NCI-H2171 treated with DMSO at 0.1 percent for 48 hours (cell line): Measurements from ENCODE around the gene IREB2.

ENCODE experiments used
- DNase-seq: peaks from one replicate; lab custom pipeline; 2025; lab: John Stamatoyannopoulos, UW

Gene IREB2

DNA sequence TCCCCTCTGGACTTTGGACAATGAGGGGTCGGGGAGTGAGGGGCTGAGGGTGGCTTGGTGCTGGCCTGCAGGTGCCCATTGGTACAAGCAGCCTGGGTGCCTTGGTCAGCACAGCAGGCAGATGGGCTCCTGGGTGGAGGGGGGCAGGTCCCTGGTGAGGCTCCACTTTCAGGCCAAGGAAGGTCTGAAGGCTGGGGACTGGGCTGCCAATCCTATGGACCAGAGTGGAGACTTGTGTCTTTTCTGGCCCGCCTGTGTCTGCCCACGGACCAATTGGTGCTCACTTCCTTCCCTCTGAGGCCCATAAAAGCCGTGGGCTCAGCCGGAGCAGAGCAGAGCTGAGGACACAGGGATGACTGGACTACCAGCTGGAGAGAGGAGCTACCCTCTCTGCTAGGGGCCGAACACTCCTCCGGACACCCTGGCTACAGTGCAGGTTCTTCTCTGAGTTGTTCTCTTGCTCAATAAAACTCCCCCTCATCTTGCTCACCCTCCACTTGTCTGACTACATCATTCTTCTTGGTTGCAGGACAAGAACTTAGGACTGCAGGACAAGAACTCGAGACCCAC, 31.9 kb upstream of the IREB2 start:
- DNase-seq, result no peak

DNA sequence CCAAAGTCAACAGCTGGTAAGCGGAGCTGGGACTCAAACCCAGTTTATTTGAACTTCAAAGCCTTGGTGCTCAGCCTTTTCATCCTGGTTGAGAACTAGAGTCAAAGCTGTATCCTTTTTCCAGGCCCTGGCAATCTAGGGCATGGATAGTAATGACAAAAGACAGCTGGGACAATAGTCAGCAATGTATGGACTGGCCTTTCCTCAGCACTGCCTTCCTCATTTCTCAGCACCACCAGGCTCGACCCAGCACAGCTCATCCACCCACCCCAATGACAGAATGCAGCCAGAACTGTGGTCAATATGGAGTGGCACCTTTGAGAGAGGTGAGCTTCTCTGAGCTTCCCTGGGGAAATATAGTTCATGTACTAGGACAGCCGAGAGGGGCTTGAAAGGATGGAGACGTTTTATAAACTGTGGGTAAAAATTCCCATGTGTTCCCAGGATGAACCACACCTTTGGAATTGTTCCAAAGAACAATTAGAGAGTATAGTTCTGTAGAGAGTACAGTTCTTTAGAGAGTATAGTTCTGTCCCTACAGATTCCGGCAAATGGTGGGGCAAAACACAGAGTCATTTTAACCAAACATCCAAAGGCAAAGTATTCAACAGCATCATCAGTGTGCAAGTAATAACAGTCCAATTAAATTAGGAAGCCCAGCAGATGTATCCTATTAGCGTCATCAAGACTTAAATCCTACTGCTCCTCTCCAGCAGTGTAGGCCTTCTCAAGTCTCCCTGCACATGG, 30.2 kb upstream of the IREB2 start:
- peak; percentile 50 for DNase-seq

DNA sequence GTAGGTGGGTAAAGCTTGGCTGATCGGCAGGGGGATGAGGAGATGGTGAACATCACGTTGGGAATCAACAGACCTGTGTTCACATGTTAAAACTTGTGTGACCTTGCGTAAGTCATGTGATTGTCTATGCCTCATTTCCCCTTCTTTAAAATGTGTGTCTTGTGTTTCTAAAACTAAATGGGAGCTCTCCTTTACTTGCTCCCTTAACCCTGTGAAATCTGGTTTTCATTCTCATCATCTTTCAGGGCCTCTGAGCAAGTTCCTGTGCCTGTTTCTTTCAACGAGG, 29.7 kb upstream of the IREB2 start:
- no peak for DNase-seq

DNA sequence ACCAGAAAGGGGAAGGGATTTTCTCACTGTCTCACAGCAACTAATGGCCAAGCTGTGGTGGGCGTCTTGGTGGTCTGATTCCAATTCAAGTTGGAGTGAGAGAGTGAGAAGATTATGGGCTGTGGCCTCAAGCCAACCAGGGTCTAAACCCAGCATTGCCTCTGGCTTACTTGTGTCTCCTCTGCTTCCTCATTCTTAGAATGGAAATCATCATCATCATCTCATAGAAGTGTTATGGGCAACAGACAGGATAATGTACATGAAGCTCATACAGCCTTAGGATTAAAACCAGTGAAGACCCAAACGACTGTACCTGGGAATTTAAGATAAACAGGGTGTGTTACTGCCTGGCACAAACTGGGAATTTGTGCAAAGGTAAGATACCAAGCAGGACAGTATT, 29.1 kb upstream of the IREB2 start:
- DNase-seq, result no peak

DNA sequence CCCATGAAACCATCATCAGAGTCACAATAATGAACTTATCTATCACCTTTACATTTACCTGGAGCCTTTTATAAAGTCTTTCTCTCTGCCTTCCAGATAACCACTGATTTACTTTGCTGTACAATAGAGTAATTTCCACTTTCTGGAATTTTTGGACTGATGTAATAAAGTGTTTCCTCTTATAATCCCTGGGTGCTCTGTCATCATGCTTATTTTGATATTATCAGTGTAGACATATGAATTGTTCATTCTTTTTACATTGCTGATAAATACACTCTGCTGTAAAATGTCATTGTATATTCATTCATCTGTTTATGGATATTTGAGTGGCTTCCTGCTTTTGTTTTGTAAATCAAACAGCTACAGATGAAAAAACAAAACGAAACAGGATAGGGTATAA, 27.0 kb upstream of the IREB2 start:
- no peak for DNase-seq

DNA sequence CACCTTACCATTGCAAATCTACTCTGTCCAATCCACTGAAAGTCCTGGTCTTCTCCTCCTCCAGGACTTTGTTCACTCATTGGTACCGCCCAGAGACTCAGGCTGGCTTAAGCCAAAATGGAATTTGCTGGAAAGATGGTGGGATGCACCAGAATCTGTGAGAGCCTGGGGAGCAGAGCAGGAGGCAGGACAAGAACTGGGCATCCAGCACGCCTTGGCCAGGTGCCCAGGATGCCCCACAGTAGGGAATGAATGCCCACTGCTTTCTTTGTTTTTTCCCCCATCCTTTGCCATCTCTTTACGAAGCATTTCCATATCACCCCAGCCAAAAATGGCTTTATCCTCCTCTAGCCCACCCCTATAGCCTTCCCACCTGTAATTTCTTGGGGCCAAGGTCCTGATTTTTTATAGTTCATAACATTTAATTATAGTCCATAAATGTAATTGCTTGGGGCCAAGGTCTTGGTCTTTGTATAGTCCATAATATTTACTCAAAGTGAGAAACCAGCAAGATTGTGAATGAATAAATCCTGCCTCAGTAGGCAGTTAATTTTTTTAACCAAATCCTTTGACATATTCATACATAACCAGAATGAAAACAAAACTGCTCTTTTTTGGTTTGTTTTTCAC, 23.3 kb upstream of the IREB2 start:
- no peak for DNase-seq

DNA sequence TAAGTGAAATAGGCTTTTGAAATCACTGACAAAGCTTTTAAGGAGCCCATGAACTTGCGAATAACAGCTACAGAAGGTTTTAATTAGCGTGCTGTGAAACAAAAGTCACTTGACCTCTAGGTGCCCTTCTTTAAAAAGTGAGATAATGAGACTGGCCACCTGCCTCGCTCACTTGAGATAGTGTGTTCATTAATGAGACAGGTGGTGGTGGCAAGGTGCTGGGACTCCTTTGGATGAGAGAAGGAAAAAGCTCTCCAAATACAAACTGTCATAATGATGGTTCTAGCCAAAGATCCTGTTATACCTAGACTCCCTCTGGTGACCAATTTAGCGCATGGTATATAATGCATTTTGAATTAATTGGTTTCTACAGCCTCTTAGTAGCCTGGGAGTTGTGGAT, 22.7 kb upstream of the IREB2 start:
- DNase-seq, result peak; percentile 99

DNA sequence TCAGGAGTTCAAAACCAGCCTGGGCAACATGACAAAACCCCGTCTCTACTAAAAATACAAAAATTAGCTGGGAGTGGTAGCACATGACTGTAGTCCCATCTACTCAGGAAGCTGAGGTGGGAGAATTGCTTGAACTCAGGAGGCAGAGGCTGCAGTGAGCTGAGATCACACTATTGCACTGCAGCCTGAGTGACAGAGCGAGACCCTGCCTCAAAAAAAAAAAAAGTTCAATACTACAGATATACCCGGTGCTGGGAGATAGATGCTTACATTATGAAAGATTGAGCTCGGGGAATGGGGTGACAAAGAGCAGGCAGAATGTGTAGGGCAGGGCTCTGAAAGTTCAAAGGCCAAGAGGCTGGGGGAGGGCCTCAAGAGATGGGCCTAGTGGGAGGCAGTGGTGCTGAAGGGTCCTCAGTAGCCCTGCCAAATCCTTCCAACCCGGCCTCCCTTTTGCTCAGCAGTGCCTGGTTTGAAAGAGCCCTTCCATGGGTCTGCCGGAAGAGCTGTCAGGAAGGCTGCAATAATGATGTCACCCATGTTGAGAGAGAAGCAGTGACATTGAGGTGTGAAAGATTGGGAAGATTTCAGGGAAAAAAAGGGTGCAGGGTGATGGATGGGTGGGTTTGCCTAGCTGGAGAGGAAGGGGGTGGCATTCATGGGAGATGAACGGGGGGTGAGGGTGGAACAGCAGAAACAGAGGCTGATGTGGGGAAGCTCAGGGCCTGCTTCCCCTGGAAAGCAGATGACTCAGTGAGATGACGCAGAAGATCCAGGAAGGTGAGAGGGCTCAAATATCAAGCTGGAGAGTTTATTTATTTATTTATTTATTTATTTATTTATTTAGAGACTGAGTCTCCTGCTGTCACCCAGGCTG, 20.0 kb upstream of the IREB2 start:
- DNase-seq, result peak; percentile 34

DNA sequence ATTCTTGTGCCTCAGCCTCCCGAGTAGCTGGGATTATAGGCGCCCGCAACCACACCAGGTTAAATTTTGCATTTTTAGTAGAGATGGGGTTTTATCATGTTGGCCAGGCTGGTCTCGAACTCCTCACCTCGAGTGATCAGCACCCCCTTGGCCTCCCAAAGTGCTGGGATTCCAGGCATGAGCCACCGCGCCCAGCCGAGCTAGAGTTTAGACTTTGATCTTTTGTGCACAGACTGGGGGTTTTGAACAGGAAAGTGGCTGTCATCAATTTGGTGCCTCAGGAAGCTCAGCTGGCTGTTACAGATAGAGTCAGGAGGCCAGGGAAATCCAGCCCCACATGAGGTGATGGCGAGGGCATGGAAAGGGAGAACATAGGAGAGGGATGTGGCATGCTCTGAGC, 19.3 kb upstream of the IREB2 start:
- DNase-seq, result no peak

DNA sequence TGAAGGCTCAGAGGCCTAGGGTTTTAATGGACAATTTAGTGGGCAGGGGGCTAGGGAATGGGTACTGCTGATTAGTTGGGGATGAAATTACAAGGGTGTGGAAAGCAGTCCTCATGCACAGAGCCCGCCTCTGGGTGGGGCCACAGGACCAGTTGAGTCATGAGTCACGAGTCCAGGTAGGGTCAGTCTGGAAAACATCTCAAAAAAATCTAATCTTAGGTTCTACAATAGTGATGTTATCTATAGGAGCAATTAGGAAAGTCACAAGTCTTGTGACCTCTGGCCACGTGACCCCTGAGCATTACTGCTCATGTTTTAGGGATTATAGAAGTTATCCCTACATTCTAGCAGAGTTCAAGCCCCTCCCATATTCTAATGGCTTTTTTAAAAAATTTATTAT, 18.6 kb upstream of the IREB2 start:
- DNase-seq, result no peak

DNA sequence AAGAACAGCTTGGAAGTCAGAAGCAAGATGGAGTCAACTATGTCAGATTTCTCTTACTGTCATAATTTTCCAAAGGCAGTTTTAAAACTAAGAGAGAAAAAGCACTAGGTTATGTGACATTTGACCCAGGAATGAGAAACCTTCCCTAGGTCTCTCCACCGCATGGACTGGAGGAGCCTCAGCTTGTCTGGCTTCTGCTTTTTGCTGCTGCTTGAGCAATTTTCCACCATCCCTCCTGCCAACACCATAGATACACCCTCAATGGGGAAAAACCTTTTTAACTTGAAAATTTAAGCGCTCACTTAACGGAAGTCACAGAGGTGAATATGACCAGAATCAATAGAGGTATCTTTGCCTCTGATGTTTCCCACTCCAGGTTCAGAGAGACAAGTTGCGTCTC, 17.8 kb upstream of the IREB2 start:
- DNase-seq, result no peak

DNA sequence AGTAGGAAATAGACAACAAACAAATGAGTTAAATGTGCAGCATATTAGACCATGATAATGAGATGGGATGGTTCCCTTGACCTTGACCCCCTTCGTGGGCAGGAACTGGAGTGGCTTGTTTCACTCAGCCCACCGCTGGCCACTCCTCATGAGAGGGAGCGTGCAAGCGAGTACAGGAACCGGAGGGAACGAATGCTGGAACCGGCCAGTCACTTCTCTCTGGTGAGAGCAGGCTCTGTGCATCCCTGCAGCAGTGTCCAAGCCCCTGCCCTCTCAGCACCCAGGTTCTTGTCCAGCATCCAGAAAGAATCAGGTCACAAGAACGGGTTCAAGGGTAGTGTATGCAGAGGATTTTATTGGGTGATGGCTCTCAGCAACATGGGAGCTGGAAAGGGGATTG, 17.2 kb upstream of the IREB2 start:
- no peak for DNase-seq

DNA sequence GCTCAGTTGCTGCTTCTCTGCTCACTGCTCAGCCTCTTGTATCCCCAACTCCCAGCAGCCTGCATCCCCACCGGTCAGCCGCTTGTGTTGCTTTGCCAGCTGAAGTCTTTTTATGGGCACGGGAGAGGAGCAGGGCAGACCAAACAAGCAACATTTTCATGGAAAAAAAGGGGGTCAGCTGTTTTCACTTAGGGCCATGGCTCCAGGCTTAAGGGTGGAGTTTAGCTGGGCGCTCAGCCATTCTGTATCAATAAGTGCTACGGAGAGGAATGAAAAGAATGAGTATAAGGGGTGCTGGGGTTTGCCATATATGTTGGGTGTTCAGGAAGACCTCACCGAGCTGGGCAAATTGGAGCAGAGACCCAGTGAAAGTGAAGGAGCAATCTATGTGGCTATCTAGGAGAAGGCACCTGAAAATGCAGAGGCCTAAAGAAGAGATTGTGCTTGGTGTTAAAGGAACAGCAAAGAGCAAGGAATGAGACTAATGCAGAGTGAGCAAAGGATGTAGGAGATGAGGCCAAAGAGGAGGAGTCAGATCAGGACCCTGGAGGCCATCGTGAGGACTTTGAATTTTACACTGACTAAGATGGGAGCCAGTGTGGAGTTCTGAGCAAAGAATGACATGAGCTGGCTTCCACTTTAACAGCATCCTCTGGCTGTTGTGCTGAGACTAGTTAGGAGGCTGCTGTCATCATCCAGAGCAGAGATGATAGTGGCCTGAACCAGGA, 16.6 kb upstream of the IREB2 start:
- no peak for DNase-seq

DNA sequence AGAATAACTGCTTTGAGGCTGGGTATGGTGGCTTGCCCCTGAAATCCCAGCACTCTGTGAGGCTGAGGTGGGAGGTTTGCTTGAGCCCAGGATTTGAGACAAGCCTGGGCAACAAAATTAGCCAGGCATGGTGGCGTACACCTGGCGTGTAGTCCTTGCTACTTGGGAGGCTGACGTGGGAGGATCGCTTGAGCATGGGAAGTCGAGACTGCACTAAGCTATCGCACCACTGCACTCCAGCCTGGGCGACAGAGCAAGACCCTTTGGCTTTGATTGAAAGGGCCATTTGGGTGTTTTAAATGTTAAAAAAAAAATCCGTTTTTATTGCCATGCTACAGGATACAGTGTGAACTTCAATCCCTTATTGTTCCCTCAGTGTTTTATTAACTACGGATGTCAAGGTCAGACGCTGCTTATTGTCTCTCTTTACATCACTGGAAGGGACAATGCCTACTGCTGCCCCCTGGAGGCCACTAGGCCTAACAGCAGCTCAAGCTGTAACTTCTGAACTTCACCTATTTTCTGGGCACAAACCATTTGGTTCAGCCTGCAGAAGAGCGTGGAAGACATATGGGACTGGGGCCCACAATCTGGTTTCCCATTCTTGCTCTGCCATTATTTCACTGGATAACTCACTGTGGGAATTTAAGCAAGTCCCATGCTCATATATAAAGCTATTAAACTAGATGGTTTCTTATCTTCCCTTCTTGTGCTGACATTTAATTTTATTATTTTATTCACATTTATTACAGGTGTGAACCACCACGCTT, 15.3 kb upstream of the IREB2 start:
- peak; percentile 90 for DNase-seq

DNA sequence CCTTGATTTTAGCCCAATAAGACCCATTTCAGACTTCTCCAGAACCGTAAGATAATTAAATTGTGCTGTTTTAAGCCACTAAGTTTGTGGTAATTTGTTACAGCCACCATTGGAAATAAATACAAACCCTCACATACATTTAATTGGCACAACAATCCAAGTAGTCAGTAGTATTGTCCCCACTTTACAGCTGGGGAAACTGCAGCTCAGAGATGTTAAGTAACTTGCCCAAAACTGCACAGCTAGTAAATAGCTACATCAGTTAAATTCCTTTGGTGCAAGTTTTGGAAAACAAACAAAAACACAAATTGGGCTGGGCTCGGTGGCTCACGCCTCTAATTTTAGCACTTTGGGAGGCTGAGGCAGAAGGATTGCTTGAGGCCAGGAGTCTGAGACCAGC, 13.3 kb upstream of the IREB2 start:
- DNase-seq, result no peak

DNA sequence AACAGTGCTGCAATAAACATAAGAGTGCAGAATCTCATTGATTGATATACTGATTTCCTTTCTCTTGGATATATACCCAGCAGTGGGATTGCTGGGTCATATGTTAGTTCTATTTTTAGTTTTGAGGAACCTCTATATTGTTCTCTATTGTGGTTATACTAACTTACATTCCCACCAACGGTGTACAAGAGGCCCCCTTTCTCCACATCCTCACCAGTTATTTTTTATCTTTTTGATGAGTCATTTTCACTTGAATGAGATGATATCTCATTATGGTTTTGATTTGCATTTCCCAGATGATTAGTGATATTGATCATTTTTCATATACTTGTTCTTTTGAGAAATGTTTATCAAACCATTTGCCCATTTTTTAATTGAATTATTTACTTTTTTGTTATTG, 12.4 kb upstream of the IREB2 start:
- no peak for DNase-seq

DNA sequence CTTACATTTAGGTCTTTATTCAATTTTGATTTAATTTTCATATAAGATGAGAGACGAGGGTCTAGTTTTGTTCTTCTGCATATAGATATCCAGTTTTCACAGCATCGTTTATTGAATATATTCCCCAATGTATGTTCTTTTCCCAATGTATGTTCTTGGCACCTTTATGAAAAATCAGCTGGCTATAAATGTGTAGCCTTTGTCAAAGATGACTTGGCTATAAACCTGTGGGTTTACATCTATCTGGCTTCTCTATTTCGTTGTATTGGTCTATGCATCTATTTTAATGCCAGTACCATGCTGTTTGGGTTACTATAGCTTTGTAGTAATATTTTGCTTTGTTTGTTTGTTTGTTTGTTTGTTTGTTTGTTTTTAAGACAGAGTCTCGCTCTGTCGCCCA, 11.7 kb upstream of the IREB2 start:
- DNase-seq, result no peak

DNA sequence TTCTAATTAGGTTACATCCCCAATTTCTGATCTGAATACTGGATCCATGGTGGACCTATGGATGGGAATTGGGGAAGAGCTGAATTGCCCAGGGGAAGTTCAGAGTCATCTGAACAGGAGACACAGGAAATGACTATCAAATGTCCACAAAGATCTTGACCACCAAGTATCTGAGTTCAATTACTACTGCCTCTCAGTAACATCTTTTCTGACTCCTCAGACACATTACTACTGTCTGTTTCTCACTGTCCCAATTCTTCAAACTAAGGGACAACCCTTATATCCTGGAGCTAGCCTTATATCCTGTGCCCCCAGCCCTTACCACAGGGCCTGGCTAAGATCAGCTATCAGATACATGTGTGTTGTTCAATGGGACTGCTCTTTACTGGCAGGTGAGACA, 10.1 kb upstream of the IREB2 start:
- DNase-seq, result no peak

DNA sequence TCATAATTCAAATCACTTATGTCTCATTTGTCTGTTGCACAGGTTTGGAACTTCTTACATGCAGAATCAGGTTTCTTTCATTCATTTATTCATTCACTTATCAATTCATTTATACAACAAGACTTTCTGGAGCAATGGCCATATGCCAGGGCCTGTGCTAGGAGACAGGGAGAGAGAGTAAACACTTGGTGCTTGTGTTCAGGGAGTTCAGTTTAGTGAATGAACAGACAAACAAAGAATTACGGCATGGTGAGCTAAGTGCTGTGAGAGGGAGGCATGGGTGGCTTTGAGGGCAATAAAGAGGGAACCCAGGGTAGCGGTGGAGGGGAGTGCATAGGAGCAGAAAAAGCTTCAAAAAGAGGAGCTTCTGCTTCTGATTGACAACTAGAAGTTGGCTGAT, 8.5 kb upstream of the IREB2 start:
- no peak for DNase-seq

DNA sequence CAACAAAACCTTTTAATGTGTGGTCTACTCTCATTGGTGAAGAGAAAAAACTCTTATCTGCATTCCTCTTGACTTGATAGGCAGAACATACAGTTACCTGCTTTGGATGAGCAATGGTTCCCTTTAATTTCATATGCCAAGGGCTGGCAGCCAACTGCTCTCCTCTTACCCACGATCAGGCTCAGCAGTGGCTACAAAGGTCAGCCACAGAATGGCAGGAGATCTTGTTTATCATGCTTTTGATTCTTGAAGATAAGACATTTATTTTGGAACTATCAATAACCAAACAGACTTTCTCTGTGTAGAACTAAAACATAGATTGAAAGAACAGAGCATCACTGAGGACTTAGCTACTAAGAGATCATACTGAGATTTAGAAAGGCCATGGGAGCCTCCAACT, 6.1 kb upstream of the IREB2 start:
- DNase-seq, result no peak

DNA sequence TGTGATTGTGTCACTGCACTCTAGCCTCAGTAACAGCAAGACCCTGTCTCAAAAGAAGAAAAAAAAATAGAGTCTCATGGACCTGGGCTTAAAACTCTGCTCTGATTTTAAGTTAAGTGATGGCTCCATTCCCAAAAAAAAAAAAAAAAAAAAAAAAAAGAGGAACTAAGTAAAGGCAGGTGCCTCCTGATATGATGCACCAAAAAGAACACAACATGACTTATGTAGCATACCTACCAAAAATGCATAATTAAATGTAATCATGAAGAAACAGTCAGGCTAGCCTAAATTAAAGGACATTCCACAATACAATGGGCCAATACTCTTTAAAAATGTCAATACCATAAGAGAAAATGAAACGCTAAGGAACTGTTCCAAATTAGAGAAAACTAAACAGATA, 5.4 kb upstream of the IREB2 start:
- no peak for DNase-seq

DNA sequence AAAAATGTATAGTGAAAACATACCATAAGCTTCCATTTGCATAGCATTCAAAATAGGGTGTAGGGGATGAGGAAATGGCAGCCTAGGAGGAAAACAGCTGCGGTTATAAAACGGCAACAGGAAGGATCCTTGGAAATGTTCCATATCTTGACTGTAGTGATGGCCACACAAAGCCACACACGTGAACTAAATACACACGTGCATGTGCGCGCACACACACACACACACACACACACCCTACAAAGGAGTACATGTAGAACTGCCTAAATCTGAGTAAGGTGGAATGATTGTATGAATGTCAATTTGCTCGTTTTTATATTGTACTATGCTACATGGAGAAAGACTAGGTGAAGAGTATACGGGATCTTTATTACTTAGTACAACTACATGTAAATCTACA, 3.9 kb upstream of the IREB2 start:
- DNase-seq, result no peak
